Caco-2 (cell line): ENCODE data around the gene MAP2K2. TPM values are rescaled to one million over a fixed set of nuclear protein-coding genes. Genes with fewer than 3 reads are reported as not detected.

Experiments used
- BruUV-seq: library from RNA; stranded (reverse); fragments of 400-500 nt; replicated peaks from 2 replicates; lab custom pipeline; 2021; lab: Mats Ljungman, UMichigan
- CTCF ChIA-PET: fragments of 300-600 bp; sonication (Branson Sonifier 250); formaldehyde crosslinking; loops from one replicate; lab custom pipeline; 2022; ENCODE audit warnings: antibody characterized with exemption; lab: Charles Lee
- POLR2A ChIA-PET: fragments of 300-600 bp; sonication (Branson Sonifier 250); formaldehyde crosslinking; loops from one replicate; lab custom pipeline; 2022; ENCODE audit warnings: antibody characterized with exemption; lab: Charles Lee
- DNase-seq, 2 experiments: peaks; one replicate each; pipeline versions ENCODE4 v3.0.0 to v3.0.0-alpha.2; 2020 to 2022
- H3K27me3 ChIP-seq: replicated peaks from 2 replicates; pipeline ENCODE4 v1.6.0; 2011; ENCODE audit warnings: low read length; ENCODE audit not compliant: control insufficient read depth, insufficient read depth
- H3K36me3 ChIP-seq: 2 replicates; pipeline ENCODE4 v1.5.1; 2011; ENCODE audit warnings: low read length; ENCODE audit not compliant: control insufficient read depth, insufficient read depth
- H3K4me1 ChIP-seq: fragments of 250-450 bp; sonication (Bioruptor Pico); 2 replicates; pipeline ENCODE4 v1.5.1; 2020; ENCODE audit warnings: mild to moderate bottlenecking
- H3K4me3 ChIP-seq: 2 replicates; pipeline ENCODE4 v1.5.1; 2011; ENCODE audit warnings: low read depth, mild to moderate bottlenecking, control low read depth, low read length
- H3K9me3 ChIP-seq: fragments of 250-450 bp; sonication (Bioruptor Pico); 2 replicates; pipeline ENCODE4 v1.5.1; 2020; ENCODE audit warnings: mild to moderate bottlenecking, moderate library complexity
- H3K27ac Mint-ChIP-seq: one replicate; pipeline ENCODE4 v1.8.0; 2022; ENCODE audit warnings: mixed read lengths; ENCODE audit not compliant: unreplicated experiment
- H3K27me3 Mint-ChIP-seq: one replicate; pipeline ENCODE4 v1.8.0; 2022; ENCODE audit warnings: mixed read lengths; ENCODE audit not compliant: insufficient read depth, unreplicated experiment
- H3K36me3 Mint-ChIP-seq: one replicate; pipeline ENCODE4 v1.8.0; 2022; ENCODE audit warnings: mild to moderate bottlenecking, mixed read lengths; ENCODE audit not compliant: insufficient read depth, unreplicated experiment
- H3K4me1 Mint-ChIP-seq: one replicate; pipeline ENCODE4 v1.8.0; 2022; ENCODE audit warnings: low read depth, mixed read lengths; ENCODE audit not compliant: unreplicated experiment
- H3K4me3 Mint-ChIP-seq: one replicate; pipeline ENCODE4 v1.8.0; 2022; ENCODE audit warnings: mild to moderate bottlenecking, moderate library complexity, mixed read lengths; ENCODE audit not compliant: unreplicated experiment
- H3K9me3 Mint-ChIP-seq: one replicate; pipeline ENCODE4 v1.8.0; 2022; ENCODE audit warnings: mixed read lengths; ENCODE audit not compliant: unreplicated experiment
- CTCF ChIP-seq, 2 experiments: fragments of 200-600 bp in 1 of 2; IDR thresholded peaks; 1 replicate in 1 of 2; 2 replicates in 1 of 2; pipeline versions ENCODE4 v1.5.1 to v1.8.0; 2011 to 2022; ENCODE audit warnings: antibody characterized with exemption in 1 of 2, control low read depth in 1 of 2, inconsistent platforms in 1 of 2, low read depth in 1 of 2, low read length in 1 of 2, mild to moderate bottlenecking in 1 of 2, moderate library complexity in 1 of 2; ENCODE audit not compliant: insufficient read depth in 1 of 2, severe bottlenecking in 1 of 2, unreplicated experiment in 1 of 2
- intact Hi-C: fragments of 100-400 bp; cut with micrococcal nuclease; formaldehyde crosslinking; loops from one replicate; pipeline ENCODE4 v1.10.0; 2022; ENCODE audit not compliant: unreplicated experiment
- total RNA-seq: library from RNA; stranded (reverse); gene quantifications from 2 replicates; pipeline ENCODE4 v1.2.3, GENCODE V29; 2022

Gene MAP2K2
- total RNA-seq, 1 experiment from 2014 or later, result 149 TPM

DNA sequence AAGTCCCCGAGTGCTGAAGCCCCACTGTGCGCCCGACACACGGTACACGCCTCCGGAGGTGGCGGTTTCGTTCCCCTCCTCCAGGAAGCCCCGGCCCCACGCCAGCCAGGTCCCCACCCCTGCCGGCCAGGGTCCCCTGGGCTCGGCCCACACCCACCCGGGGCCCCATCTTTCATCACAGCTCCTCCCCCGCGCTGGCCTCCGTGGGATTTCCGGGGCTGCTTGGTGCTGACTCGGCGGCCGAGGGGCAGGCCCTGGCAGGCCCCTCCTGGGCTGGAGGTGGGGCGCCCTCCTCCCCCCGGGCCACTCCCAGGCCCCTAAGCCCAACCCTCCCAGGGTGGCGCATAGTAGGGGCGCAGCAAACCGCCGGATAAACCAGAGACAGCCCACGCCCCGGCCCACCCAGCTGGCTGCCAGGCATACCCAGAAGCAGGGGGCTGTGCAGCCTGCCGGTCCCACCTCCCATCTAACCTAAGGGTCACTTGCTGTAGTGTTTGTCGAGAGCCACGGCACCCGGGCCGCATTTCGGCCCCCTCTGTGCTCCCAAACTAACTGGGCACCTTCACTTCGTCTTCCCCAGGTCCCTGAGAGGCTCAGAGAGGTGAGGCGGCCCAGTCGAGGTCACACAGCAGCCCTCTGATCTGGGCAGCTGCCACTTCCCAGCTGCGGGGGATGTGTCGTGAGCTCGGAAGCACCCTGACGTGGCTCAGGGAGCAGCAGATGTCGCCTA, 63.9 kb downstream of the MAP2K2 start:
- H3K4me1 Mint-ChIP-seq, result no peaks in the 10 kb centered on the region
- DNase-seq, result no peak
- H3K4me3 ChIP-seq, result no peak overlapping the region
- no peaks in the 10 kb centered on the region for H3K27me3 Mint-ChIP-seq
- H3K9me3 Mint-ChIP-seq, result no peaks in the 10 kb centered on the region
- BruUV-seq, result no TSS peak
- H3K36me3 Mint-ChIP-seq, result peaks cover 68% of the 10 kb centered on the region
- peaks cover 1% of the 10 kb centered on the region for H3K36me3 ChIP-seq
- no peaks in the 10 kb centered on the region for H3K9me3 ChIP-seq
- H3K4me1 ChIP-seq, result peaks cover 47% of the 10 kb centered on the region
- H3K4me3 Mint-ChIP-seq, result no peak overlapping the region
- H3K27me3 ChIP-seq, result no peaks in the 10 kb centered on the region
- peak overlapping the region; percentile 51 for H3K27ac Mint-ChIP-seq
- no peak for TF ChIP-seq CTCF (IDR thresholded peaks at IDR 0.05; ENCODE audit: insufficient read depth in 1 of 2, low read depth in 1 of 2, low read length in 1 of 2, severe bottlenecking in 1 of 2, unreplicated experiment in 1 of 2)
- ChIA-PET CTCF (no interaction called here), POLR2A (no interaction called here)
- intact Hi-C loops, result loop anchor here (10.0 kb wide), 1 partner anchor 75 kb away; the partner anchor contains the start of gene EEF2

- no TSS peak for BruUV-seq
- Mint-ChIP-seq H3K9me3 (no peaks in the 10 kb centered on the region), H3K27ac (no peak overlapping the region), H3K4me1 (no peaks in the 10 kb centered on the region), H3K4me3 (no peak overlapping the region), H3K27me3 (no peaks in the 10 kb centered on the region), H3K36me3 (peaks cover 70% of the 10 kb centered on the region)
- intact Hi-C loops, result no loop called here
- Histone ChIP-seq H3K4me3 (no peak overlapping the region), H3K4me1 (peaks cover 47% of the 10 kb centered on the region), H3K36me3 (peaks cover 1% of the 10 kb centered on the region), H3K27me3 (no peaks in the 10 kb centered on the region), H3K9me3 (no peaks in the 10 kb centered on the region)
- ChIA-PET CTCF (no interaction called here), POLR2A (no interaction called here)
- no peak for TF ChIP-seq CTCF (IDR thresholded peaks at IDR 0.05; ENCODE audit: insufficient read depth in 1 of 2, low read depth in 1 of 2, low read length in 1 of 2, severe bottlenecking in 1 of 2, unreplicated experiment in 1 of 2)
- no peak for DNase-seq
Measured at GRCh38 chr19:4059453-4059871, 64.5 kb downstream of the MAP2K2 start.

DNA sequence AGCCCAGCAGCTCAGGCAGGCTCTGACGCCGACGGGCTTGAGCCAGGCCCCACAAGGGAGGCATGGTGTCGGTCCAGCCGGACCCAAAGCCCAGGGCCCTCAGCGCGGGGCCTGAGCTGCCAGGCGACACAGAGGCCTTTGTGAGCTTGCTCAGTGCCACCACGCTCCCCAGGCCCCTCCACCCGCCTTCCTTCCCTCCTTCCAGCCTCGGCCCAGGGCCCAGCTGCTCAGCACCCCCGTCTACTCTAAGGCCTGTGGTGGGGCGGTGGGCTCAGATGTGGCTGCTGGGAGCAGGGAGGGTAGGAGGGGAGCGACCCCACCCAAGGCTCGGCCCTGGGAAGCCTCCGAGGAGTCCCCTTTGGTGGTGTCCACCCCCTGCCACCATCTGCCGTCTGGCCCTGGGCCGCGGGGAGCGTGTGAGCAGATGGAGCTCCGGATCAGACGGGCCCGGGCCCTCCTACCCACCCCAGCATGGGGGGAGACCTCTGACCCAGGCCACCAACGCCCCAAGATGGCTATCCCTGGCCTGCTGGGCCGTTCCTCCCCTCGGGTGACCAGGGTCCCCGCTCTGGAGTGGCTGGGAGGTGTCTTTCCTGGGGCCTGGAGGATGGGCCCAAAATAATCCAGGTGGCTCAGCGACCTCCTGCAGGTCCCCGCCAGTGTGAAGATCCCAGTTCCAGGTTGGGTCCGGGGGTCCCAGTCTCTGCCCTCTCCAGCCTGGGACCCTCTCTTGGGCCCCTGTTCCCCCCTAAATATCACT, 65.0 kb downstream of the MAP2K2 start:
- H3K9me3 Mint-ChIP-seq, result no peaks in the 10 kb centered on the region
- Histone ChIP-seq H3K36me3 (peaks cover 1% of the 10 kb centered on the region), H3K9me3 (no peaks in the 10 kb centered on the region), H3K4me3 (no peak overlapping the region), H3K4me1 (peaks cover 43% of the 10 kb centered on the region), H3K27me3 (no peaks in the 10 kb centered on the region)
- peak overlapping the region; percentile 8 for H3K27ac Mint-ChIP-seq
- no peak for DNase-seq
- ChIA-PET POLR2A (interaction anchor here (0.6 kb wide), 1 partner anchor 1757 kb away, joined by 7 read pairs; no protein-coding TSS in a partner anchor), CTCF (interaction anchor here (0.7 to 0.8 kb wide), 2 partner anchors 128 to 293 kb away, joined by 3 to 6 read pairs; no protein-coding TSS in a partner anchor)
- BruUV-seq, result no TSS peak
- H3K27me3 Mint-ChIP-seq, result no peaks in the 10 kb centered on the region
- H3K4me1 Mint-ChIP-seq, result no peaks in the 10 kb centered on the region
- H3K4me3 Mint-ChIP-seq, result no peak overlapping the region
- TF ChIP-seq CTCF (IDR thresholded peaks at IDR 0.05; ENCODE audit: insufficient read depth in 1 of 2, low read depth in 1 of 2, low read length in 1 of 2, severe bottlenecking in 1 of 2, unreplicated experiment in 1 of 2), result no peak
- H3K36me3 Mint-ChIP-seq, result peaks cover 70% of the 10 kb centered on the region
- intact Hi-C loops, result no loop called here
